HG03159 (cell line): ENCODE measurements around the gene ZNF765.
A peak's percentile ranks its signal among the peaks of the same experiment; 100 is the strongest.
"Not testable (repeated sequence)": the region's sequence is repeated elsewhere in the genome, so short reads cannot be mapped to it uniquely, and the experiment has no call there.

Experiments used
- ATAC-seq: cut with Tn5 transposase; IDR thresholded peaks from one replicate; pipeline ENCODE4 v1.9.1; 2021; ENCODE audit warnings: mild to moderate bottlenecking, moderate library complexity; ENCODE audit not compliant: unreplicated experiment

Gene ZNF765

GRCh38 chr19:53394974-53395839 is at the start of gene ZNF765:
TSS of gene ZNF765 (plus strand) at chr19:53395149. CDS start at chr19:53398016, 2,867 bp downstream.
- peak; percentile 93 for ATAC-seq

- no peak for ATAC-seq
Observed at GRCh38 chr19:53355739-53356138, 39.2 kb upstream of the ZNF765 start.

GRCh38 chr19:53357821-53358581 is 36.9 kb upstream of the ZNF765 start:
- no peak for ATAC-seq

- not testable (repeated sequence) for ATAC-seq
Observed at GRCh38 chr19:53360056-53360455, 34.9 kb upstream of the ZNF765 start.

- peak; percentile 99 for ATAC-seq
Observed at GRCh38 chr19:53365134-53365898, 29.6 kb upstream of the ZNF765 start, which contains the start of gene ZNF525. TSS of gene ZNF525 (plus strand) at chr19:53365705. CDS start at chr19:53372282, 6,577 bp downstream.

GRCh38 chr19:53365899-53366493 is 29.0 kb upstream of the ZNF765 start:
- peak; percentile 47 for ATAC-seq

GRCh38 chr19:53372196-53372595 is 22.8 kb upstream of the ZNF765 start:
- ATAC-seq, result no peak

- ATAC-seq, result no peak
Observed at GRCh38 chr19:53374288-53374687, 20.7 kb upstream of the ZNF765 start.

- ATAC-seq, result no peak
Observed at GRCh38 chr19:53374743-53375142, 20.2 kb upstream of the ZNF765 start.

GRCh38 chr19:53381376-53381775 is 13.6 kb upstream of the ZNF765 start:
- no peak for ATAC-seq

GRCh38 chr19:53388168-53388567 is 6.8 kb upstream of the ZNF765 start:
- ATAC-seq, result no peak

GRCh38 chr19:53388904-53389303 is 6.0 kb upstream of the ZNF765 start:
- no peak for ATAC-seq

- no peak for ATAC-seq
Observed at GRCh38 chr19:53389571-53389970, 5.4 kb upstream of the ZNF765 start.

- ATAC-seq, result no peak
Observed at GRCh38 chr19:53389978-53390377, 5.0 kb upstream of the ZNF765 start.

- ATAC-seq, result no peak
Observed at GRCh38 chr19:53394522-53394973, 401 bp upstream of the ZNF765 start.

- ATAC-seq, result not testable (repeated sequence)
Observed at GRCh38 chr19:53395840-53396524, 1.0 kb downstream of the ZNF765 start.

- no peak for ATAC-seq
Observed at GRCh38 chr19:53396525-53396868, 1.5 kb downstream of the ZNF765 start.

GRCh38 chr19:53397918-53398317 is 3.0 kb downstream of the ZNF765 start:
- not testable (repeated sequence) for ATAC-seq

GRCh38 chr19:53409505-53410204 is 14.7 kb downstream of the ZNF765 start:
- ATAC-seq, result no peak
